ENCODE measurements around the gene EDA2R.

EDA2R gene, protein sequence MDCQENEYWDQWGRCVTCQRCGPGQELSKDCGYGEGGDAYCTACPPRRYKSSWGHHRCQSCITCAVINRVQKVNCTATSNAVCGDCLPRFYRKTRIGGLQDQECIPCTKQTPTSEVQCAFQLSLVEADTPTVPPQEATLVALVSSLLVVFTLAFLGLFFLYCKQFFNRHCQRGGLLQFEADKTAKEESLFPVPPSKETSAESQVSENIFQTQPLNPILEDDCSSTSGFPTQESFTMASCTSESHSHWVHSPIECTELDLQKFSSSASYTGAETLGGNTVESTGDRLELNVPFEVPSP

DNA sequence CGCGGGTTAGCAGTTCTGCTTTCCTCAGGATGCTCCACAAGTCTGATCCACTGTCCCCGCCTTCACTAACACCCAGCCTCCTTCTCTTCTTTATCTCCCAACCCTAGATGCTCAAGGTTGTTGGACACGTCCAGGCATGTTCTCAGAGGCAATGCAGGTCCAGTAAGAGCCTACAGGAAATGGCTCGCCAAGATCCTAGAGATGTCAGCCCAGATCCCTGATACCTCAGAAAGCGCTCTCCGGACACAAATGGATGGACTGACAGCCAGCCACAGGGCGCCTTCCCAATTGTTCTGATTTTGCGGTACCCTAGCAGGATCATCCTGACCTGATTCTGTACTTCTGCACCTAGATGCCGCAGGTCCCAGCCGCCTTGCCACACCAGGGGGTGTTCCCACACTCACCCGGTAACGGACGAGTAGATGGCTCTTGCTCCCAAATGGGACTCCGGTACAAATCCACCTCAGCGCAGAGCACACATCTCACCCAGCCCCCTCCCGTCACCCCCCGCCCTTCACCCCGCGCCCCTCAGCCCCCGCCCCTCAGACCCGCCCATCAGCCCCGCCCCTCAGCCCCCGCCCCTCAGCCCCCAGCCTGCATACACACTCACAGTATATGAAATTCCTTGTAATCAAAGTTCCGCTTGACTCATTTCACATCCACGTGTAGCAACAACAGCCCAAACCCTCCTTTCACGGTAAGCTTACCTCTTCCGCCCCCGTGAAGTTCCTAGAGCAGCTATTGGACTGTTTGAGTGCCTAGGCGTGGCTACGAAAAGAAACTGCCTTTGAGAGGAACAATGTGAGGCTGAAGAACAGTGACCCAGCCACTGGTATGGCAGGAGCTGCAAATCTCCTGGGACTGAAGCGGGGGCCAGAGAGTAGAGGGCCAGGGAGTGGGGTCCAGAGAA is at the start of gene EDA2R:
Gene EDA2R (minus strand): TSS at position 488 of the 910 bp plus-strand sequence. CDS start 23,058 bp downstream, outside the sequence.
- no peak within 1 kb of the TSS for H3K27ac Mint-ChIP-seq
- no peaks in the 10 kb centered on the region for H3K36me3 Mint-ChIP-seq (ENCODE audit: low read depth)
- H3K4me3 Mint-ChIP-seq, result peak within 1 kb of the TSS; percentile 50
- H3K4me1 Mint-ChIP-seq (ENCODE audit: low read depth), result peaks cover 4% of the 10 kb centered on the region
- peaks cover 29% of the 10 kb centered on the region for H3K27me3 Mint-ChIP-seq
- peak; percentile 34 for DNase-seq
- no peaks in the 10 kb centered on the region for H3K9me3 Mint-ChIP-seq

DNA sequence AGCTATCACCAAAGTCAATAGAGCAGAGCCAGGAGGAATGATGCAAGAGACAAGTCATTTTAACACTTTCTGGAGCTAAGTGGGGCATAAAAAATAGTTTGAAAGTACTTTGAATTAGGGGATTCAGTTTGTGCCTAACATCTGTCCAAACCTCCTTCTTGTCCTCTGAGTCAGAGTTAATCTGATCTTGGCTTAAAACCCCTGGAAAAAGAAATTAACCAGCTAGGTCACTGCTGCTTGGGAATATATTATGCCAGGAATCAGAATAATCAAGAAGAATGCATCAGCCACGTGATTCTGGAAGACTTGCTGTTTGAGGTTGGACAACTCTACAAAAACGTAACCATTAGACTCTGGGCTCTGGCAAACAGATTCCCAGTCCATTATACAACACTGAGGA is 45.3 kb upstream of the EDA2R start:
- no peak overlapping the region for H3K4me3 Mint-ChIP-seq
- H3K4me1 Mint-ChIP-seq (ENCODE audit: low read depth), result no peaks in the 10 kb centered on the region
- no peak overlapping the region for H3K27ac Mint-ChIP-seq
- peaks cover 47% of the 10 kb centered on the region for H3K27me3 Mint-ChIP-seq
- DNase-seq, result no peak
- H3K36me3 Mint-ChIP-seq (ENCODE audit: low read depth), result no peaks in the 10 kb centered on the region
- no peaks in the 10 kb centered on the region for H3K9me3 Mint-ChIP-seq

DNA sequence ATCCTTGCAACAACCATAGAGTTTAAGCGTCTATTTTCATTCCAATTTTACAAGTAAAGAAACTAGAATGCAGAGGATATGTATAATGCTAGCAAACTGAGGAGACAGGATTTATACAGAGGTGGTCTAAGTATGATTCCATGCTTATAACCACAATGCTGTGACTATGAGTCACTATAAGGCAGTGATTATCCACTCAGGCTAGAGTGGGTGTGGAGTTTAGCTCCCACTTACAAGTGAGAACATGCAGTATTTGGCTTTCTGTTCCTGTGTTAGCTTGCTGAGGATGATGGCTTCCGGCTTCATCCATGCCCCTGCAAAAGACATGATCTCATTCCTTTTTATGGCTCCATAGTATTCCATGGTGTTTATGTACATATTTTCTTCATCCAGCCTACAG is 41.6 kb upstream of the EDA2R start:
- H3K4me3 Mint-ChIP-seq, result no peak overlapping the region
- H3K27me3 Mint-ChIP-seq, result peaks cover 61% of the 10 kb centered on the region
- H3K4me1 Mint-ChIP-seq (ENCODE audit: low read depth), result no peaks in the 10 kb centered on the region
- H3K9me3 Mint-ChIP-seq, result no peaks in the 10 kb centered on the region
- DNase-seq, result no peak
- H3K27ac Mint-ChIP-seq, result no peak overlapping the region
- H3K36me3 Mint-ChIP-seq (ENCODE audit: low read depth), result no peaks in the 10 kb centered on the region

DNA sequence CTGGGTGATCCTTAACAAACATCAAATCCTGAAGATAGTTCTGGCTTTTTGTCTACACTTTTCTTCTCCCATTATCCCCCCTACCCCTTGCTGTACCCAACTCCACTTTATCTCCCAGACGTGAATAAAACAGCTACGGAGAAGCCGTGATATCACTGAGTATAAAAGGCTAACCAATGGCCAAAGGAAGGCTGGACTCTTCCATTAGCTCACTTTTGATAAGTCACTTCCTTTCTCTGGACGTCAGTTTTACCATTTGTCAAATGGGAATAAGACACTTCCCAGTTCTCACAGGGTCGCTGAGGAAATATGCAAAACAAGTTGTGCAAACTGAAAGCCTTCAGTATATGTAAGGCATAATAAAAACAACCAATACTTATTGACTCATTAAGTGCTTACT is 38.6 kb upstream of the EDA2R start:
- H3K27me3 Mint-ChIP-seq, result peaks cover 64% of the 10 kb centered on the region
- no peaks in the 10 kb centered on the region for H3K9me3 Mint-ChIP-seq
- H3K4me3 Mint-ChIP-seq, result no peak overlapping the region
- no peaks in the 10 kb centered on the region for H3K36me3 Mint-ChIP-seq (ENCODE audit: low read depth)
- no peak overlapping the region for H3K27ac Mint-ChIP-seq
- no peak for DNase-seq
- no peaks in the 10 kb centered on the region for H3K4me1 Mint-ChIP-seq (ENCODE audit: low read depth)

DNA sequence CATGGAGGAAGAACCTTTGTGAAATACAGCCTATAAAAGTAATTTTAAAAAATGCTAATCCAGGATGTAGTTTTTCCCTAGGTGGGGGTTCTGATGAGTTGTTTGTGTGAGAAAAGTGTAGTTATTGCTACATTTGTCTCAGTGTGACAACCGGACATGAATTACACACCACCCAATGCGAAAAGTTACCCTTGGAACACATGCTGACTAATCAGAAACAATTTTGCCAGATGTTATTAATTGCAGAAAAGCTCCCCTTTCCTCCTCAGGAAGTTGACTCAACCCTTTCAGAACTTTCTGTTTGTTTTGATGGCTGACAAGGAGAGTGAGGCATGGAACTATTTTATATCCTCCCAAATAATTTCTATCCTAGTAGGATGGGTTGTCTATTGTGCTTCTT is 38.1 kb upstream of the EDA2R start:
- peaks cover 62% of the 10 kb centered on the region for H3K27me3 Mint-ChIP-seq
- no peaks in the 10 kb centered on the region for H3K36me3 Mint-ChIP-seq (ENCODE audit: low read depth)
- no peak overlapping the region for H3K4me3 Mint-ChIP-seq
- H3K9me3 Mint-ChIP-seq, result peaks cover under 1% of the 10 kb centered on the region
- no peak for DNase-seq
- no peaks in the 10 kb centered on the region for H3K4me1 Mint-ChIP-seq (ENCODE audit: low read depth)
- no peak overlapping the region for H3K27ac Mint-ChIP-seq

DNA sequence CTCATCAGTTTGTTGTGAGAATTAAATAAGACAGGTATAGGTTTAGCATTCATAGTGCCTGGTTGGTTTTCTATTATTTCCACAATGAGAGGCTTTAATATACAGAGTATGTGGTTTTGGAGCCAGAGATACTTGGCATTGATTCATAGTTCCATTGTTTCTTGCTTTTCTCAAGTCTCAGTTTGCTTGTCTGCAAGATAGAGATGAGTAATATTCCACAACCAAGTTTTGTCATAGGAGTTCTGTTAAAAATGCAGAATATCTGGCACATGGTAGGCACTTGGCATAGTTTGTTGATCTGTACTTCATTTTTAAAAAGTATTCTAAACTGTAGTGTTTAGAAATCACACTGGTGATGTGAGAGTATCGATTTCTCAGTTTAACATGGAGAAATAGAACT is 37.5 kb upstream of the EDA2R start:
- Mint-ChIP-seq H3K4me1 (ENCODE audit: low read depth) (no peaks in the 10 kb centered on the region), H3K27ac (no peak overlapping the region), H3K27me3 (peaks cover 59% of the 10 kb centered on the region), H3K9me3 (peaks cover 5% of the 10 kb centered on the region), H3K36me3 (ENCODE audit: low read depth) (no peaks in the 10 kb centered on the region), H3K4me3 (no peak overlapping the region)
- no peak for DNase-seq

DNA sequence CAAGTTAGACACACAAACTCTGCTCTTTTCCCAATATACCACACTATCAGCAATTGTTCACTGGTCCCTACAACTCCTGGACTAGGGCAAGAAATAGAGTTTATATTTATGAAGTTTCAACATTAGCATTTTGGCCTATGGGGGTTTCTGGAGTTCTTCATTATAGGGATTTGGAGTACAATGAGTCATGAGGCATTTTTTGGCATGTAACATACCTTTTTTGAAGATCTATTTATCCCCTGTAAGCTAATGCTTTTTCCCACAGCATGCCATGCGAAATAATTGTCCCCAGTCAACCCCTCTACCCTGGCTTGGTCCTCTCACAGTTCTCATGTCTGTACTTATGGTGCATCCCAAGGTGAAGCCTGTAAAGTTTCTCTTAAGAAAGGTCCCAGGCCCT is 36.7 kb upstream of the EDA2R start:
- no peak overlapping the region for H3K27ac Mint-ChIP-seq
- H3K27me3 Mint-ChIP-seq, result peaks cover 65% of the 10 kb centered on the region
- no peaks in the 10 kb centered on the region for H3K4me1 Mint-ChIP-seq (ENCODE audit: low read depth)
- no peak for DNase-seq
- no peak overlapping the region for H3K4me3 Mint-ChIP-seq
- H3K9me3 Mint-ChIP-seq, result peaks cover 9% of the 10 kb centered on the region
- no peaks in the 10 kb centered on the region for H3K36me3 Mint-ChIP-seq (ENCODE audit: low read depth)

DNA sequence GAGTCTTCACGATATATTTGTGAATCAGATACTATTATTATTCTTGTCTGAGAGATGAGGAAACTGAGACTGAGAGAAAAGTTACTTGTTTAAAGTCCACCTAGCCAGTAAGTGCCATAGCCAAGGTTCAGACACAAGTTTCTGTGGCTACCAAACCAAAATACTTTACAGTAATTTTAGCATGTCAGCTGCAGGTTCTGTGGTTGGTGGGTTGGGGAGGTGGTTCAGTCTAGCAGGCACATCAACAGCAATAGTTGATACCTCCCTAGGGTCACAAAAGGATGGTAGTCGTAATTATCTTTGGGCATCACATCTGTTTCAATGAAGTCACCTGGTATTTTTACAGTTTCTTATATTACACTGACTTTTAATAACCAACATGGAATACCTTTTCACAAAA is 35.6 kb upstream of the EDA2R start:
- Mint-ChIP-seq H3K4me3 (no peak overlapping the region), H3K27me3 (peaks cover 64% of the 10 kb centered on the region), H3K4me1 (ENCODE audit: low read depth) (no peaks in the 10 kb centered on the region), H3K36me3 (ENCODE audit: low read depth) (no peaks in the 10 kb centered on the region), H3K9me3 (peaks cover 9% of the 10 kb centered on the region), H3K27ac (no peak overlapping the region)
- no peak for DNase-seq

DNA sequence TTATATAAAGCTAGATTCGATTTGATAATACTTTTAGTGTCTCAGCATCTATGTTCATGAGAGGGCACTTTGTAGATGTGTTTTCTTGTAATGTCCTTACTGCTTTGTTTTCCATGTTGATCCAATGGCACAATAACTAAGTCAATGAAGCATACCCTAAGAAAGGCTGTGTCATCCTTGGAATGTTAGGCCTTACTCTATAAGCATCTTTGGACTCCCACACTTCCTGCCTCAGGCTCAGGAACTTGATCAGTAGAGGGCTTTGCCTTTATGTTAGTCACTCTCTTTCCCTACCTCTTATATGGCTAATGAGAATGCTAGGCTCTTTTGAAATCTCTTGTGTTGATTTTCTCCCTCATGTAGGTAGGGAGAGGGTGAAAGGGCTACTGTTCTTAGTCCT is 33.2 kb upstream of the EDA2R start:
- Mint-ChIP-seq H3K27ac (no peak overlapping the region), H3K27me3 (peaks cover 59% of the 10 kb centered on the region), H3K4me1 (ENCODE audit: low read depth) (no peaks in the 10 kb centered on the region), H3K36me3 (ENCODE audit: low read depth) (no peaks in the 10 kb centered on the region), H3K4me3 (no peak overlapping the region), H3K9me3 (peaks cover 9% of the 10 kb centered on the region)
- no peak for DNase-seq

DNA sequence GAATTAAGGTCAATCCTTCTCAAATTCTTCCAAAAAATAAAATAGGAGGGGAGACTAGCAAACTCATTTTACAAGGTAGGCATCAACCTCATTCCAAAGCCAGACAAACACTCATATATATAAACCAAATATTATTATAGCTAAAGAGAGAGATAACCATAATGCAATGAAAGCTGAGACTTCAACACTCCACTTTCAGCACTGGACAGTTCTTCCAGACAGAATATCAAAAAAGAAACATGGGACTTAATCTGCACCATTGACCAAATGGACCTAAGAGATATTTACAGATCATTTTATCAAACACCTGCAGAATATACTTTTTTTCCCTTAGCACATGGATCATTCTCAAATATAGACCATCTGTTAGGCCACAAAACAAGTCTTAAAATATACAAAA is 15.5 kb upstream of the EDA2R start:
- H3K27me3 Mint-ChIP-seq, result peaks cover 65% of the 10 kb centered on the region
- H3K4me3 Mint-ChIP-seq, result no peak overlapping the region
- DNase-seq, result no peak
- no peaks in the 10 kb centered on the region for H3K4me1 Mint-ChIP-seq (ENCODE audit: low read depth)
- no peak overlapping the region for H3K27ac Mint-ChIP-seq
- no peaks in the 10 kb centered on the region for H3K9me3 Mint-ChIP-seq
- H3K36me3 Mint-ChIP-seq (ENCODE audit: low read depth), result no peaks in the 10 kb centered on the region

DNA sequence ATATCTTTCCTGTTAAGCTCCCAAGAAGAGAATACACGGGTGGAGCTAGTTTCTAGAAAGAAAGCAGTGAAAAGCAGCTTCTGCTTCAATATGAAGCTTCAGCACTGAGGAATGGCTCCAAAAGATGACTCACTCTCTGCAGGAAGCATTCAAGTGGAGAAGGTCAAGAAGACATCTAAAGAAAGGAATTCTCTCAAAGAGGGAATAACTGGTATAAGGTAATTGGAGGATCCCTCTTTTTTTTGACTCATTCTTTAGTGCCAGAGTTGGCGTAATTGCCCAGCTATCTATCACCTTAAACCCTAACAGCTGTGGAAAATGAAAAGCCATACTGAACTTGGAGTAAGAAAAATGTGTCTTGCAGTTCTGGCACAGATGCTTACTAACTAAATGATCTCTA is 3.5 kb downstream of the EDA2R start:
- no peak for DNase-seq

DNA sequence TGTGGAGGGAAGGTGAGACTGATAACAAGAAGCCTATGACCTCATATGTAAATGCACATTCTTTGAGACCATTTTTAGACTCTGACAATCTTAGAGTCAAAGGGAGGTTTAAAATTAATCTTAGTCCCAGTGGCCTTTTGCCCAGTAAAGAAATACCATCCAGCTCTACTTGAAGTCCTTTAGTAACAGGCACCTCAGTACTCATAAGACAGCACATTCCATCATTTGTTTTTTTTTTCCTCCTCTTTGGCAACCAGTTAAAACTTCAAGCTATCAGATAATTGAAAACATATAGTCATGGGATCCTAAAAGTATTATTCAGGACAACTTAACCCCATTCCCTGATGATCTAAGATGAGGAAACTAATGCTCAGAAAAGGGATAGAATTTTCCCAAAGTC is 4.6 kb downstream of the EDA2R start:
- Mint-ChIP-seq H3K36me3 (ENCODE audit: low read depth) (no peaks in the 10 kb centered on the region), H3K27me3 (peaks cover 27% of the 10 kb centered on the region), H3K27ac (no peak overlapping the region), H3K9me3 (no peaks in the 10 kb centered on the region), H3K4me3 (no peak overlapping the region), H3K4me1 (ENCODE audit: low read depth) (peaks cover 1% of the 10 kb centered on the region)
- no peak for DNase-seq

More for the DNA sequence above, 3.5 kb downstream of the EDA2R start:
- Mint-ChIP-seq H3K36me3 (ENCODE audit: low read depth) (no peaks in the 10 kb centered on the region), H3K4me3 (no peak overlapping the region), H3K4me1 (ENCODE audit: low read depth) (peaks cover 4% of the 10 kb centered on the region), H3K27me3 (peaks cover 29% of the 10 kb centered on the region), H3K9me3 (no peaks in the 10 kb centered on the region), H3K27ac (no peak overlapping the region)

DNA sequence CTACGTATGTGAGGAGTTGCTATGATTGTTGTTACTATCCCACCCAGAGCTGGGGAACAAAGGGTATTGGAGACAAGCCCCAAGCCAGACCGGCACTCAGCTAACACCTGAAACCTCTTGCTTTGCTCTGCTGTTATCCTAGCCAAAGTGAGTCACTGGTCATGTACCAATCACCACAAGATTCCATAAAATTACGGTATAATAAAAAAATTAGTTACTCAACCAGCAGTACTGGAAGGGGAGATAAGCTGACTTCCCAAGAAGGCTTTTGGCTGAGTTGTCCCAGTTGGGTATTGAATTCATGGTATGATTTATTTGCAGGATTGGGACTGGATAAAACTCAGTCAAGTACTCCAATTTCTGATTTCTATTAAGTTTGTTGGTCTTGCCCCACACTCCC is 5.3 kb downstream of the EDA2R start:
- no peak overlapping the region for H3K4me3 Mint-ChIP-seq
- H3K36me3 Mint-ChIP-seq (ENCODE audit: low read depth), result no peaks in the 10 kb centered on the region
- DNase-seq, result no peak
- H3K27ac Mint-ChIP-seq, result no peak overlapping the region
- peaks cover 29% of the 10 kb centered on the region for H3K27me3 Mint-ChIP-seq
- no peaks in the 10 kb centered on the region for H3K9me3 Mint-ChIP-seq
- no peaks in the 10 kb centered on the region for H3K4me1 Mint-ChIP-seq (ENCODE audit: low read depth)

DNA sequence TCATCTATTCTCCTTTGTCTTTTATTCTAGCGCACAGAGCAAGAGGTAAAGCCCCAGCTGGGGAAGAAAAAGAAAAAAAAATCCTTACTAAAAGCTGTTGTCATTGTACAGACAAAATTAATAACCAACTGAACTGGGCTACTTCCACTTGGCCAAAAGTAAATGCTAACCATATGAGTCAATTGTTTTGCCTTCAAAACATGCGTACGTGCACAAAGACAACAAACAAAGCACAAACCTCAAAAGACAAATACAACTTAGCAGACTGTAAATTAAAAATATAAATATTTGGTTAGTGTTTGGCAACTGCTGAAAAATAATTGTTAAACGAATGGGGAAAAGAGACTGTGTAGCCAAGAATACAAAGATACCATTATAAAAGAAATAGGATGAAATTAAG is 5.9 kb downstream of the EDA2R start:
- no peaks in the 10 kb centered on the region for H3K36me3 Mint-ChIP-seq (ENCODE audit: low read depth)
- no peak overlapping the region for H3K27ac Mint-ChIP-seq
- no peaks in the 10 kb centered on the region for H3K4me1 Mint-ChIP-seq (ENCODE audit: low read depth)
- peaks cover 26% of the 10 kb centered on the region for H3K27me3 Mint-ChIP-seq
- no peaks in the 10 kb centered on the region for H3K9me3 Mint-ChIP-seq
- no peak for DNase-seq
- H3K4me3 Mint-ChIP-seq, result no peak overlapping the region

DNA sequence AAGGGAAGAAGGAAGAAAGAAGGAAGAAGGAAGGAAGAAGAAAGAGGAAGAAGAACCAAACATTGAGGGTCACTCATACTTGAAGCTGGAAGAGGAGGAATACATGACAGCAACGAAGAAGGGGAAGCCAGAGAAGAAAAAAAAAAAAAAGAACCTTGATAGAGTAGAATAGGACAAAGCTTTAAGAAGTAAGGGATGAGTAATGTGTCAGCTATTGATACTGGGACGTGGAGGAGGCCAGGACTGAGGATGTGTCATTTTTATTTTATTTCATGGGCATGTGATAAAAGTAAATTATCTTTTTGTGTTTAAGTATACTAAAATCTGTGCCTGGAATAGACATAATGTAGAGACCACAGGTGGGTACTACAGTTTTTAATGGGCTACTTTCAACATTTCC is 6.4 kb downstream of the EDA2R start:
- Mint-ChIP-seq H3K4me3 (no peak overlapping the region), H3K27me3 (peaks cover 26% of the 10 kb centered on the region), H3K36me3 (ENCODE audit: low read depth) (no peaks in the 10 kb centered on the region), H3K9me3 (no peaks in the 10 kb centered on the region), H3K27ac (no peak overlapping the region), H3K4me1 (ENCODE audit: low read depth) (no peaks in the 10 kb centered on the region)
- no peak for DNase-seq
